ENCODE results near the gene CDC42EP1.

DNA sequence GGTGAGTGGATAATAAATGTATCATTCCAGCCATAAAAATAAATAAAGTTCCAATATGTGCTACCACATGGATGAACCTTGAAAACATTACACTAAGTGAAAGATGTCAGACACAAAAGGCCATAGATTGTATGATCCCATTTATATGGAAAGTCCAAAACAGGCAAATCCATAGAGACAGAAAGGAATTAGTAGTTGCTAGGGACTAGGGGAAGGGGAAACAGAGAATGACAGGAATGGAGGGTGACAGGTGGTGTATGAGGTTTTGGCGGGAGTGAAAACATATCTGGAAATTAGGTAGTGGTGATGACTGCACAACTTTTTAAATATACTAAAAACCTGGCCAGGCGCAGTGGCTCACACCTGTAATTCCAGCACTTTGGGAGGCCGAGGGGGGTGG is 25.8 kb upstream of the CDC42EP1 start:
- TF ChIP-seq, protein P1, sequence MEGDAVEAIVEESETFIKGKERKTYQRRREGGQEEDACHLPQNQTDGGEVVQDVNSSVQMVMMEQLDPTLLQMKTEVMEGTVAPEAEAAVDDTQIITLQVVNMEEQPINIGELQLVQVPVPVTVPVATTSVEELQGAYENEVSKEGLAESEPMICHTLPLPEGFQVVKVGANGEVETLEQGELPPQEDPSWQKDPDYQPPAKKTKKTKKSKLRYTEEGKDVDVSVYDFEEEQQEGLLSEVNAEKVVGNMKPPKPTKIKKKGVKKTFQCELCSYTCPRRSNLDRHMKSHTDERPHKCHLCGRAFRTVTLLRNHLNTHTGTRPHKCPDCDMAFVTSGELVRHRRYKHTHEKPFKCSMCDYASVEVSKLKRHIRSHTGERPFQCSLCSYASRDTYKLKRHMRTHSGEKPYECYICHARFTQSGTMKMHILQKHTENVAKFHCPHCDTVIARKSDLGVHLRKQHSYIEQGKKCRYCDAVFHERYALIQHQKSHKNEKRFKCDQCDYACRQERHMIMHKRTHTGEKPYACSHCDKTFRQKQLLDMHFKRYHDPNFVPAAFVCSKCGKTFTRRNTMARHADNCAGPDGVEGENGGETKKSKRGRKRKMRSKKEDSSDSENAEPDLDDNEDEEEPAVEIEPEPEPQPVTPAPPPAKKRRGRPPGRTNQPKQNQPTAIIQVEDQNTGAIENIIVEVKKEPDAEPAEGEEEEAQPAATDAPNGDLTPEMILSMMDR (IDR thresholded peaks at IDR 0.05): no peak
- no peak for TF ChIP-seq POLR2A (IDR thresholded peaks at IDR 0.05)

Measured in Peyer's patch (tissue), 4 donors.